Right atrium auricular region (tissue), 2 donors: Measurements from ENCODE around the gene NRP1. TPM values are rescaled to one million over a fixed set of nuclear protein-coding genes. Genes with fewer than 3 reads are reported as not detected.

Experiments
- DNase-seq: peaks from one replicate; pipeline ENCODE4 v3.0.0-alpha.2; 2019; ENCODE audit warnings: low spot score
- H3K27ac ChIP-seq, 2 donors: fragments of 200-600 bp; sonication (generic); 1 replicate in 1 of 2; 2 replicates in 1 of 2; pipeline ENCODE4 v1.5.1; 2016 to 2019
- H3K27me3 ChIP-seq, 2 donors: fragments of 200-600 bp; sonication (generic); one replicate each; pipeline versions ENCODE4 v1.5.1 to v1.6.0; 2017 to 2019
- H3K36me3 ChIP-seq: fragments of 200-600 bp; sonication (generic); one replicate; pipeline ENCODE4 v1.5.1; 2016
- H3K4me1 ChIP-seq, 2 donors: fragments of 200-600 bp; sonication (generic); one replicate each; pipeline versions ENCODE4 v1.5.1 to v1.6.0; 2017 to 2019
- H3K4me3 ChIP-seq, 2 donors: fragments of 200-600 bp; sonication (generic); 1 replicate in 1 of 2; 2 replicates in 1 of 2; pipeline ENCODE4 v1.5.1; 2017 to 2019; ENCODE audit warnings: mild to moderate bottlenecking in 1 of 2, moderate library complexity in 1 of 2
- H3K9me3 ChIP-seq, 2 donors: fragments of 200-600 bp; sonication (generic); one replicate each; pipeline ENCODE4 v1.5.1; 2019
- total RNA-seq, 2 donors: library from RNA; depleted of rRNA; stranded (reverse); fragments of >200 nt; gene quantifications; one replicate each; pipeline ENCODE4 v1.1.0, GENCODE V29; 2016
- TF ChIP-seq, protein P1 (sequence below), 2 donors: fragments of 200-600 bp; sonication (generic); IDR thresholded peaks; one replicate each; pipeline ENCODE4 v1.5.1; 2019; ENCODE audit warnings: antibody characterized with exemption in 2 of 2

NRP1 gene
- total RNA-seq, 2 donors from 2014 or later: 54.6 to 83.1 TPM

DNA sequence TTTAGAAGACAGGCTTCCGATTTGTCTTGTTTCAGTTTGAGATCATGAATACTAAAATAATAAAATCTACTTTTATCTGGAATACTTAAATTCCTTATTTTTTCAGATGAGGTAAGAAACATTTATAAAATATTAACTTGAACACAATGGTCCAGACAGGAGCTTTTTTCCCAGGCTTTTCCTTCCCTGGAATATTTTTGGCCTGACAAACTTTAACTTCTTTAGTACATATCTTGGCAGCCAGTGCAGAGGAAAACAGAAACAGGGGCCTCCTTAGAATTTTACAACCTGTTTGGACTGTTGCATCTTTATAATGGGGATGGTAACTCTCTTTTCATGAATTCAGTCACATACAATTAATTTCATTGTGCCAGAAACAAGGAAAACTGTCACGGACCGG, 41.4 kb downstream of the NRP1 start:
- H3K4me3 ChIP-seq: no peak overlapping the region
- no peaks in the 10 kb centered on the region for H3K27me3 ChIP-seq
- TF ChIP-seq, protein P1, sequence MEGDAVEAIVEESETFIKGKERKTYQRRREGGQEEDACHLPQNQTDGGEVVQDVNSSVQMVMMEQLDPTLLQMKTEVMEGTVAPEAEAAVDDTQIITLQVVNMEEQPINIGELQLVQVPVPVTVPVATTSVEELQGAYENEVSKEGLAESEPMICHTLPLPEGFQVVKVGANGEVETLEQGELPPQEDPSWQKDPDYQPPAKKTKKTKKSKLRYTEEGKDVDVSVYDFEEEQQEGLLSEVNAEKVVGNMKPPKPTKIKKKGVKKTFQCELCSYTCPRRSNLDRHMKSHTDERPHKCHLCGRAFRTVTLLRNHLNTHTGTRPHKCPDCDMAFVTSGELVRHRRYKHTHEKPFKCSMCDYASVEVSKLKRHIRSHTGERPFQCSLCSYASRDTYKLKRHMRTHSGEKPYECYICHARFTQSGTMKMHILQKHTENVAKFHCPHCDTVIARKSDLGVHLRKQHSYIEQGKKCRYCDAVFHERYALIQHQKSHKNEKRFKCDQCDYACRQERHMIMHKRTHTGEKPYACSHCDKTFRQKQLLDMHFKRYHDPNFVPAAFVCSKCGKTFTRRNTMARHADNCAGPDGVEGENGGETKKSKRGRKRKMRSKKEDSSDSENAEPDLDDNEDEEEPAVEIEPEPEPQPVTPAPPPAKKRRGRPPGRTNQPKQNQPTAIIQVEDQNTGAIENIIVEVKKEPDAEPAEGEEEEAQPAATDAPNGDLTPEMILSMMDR (IDR thresholded peaks at IDR 0.05): no peak
- H3K9me3 ChIP-seq: no peaks in the 10 kb centered on the region
- H3K4me1 ChIP-seq: peaks cover 0 to 90% of the 10 kb centered on the region in 2 donors
- peak overlapping the region in 1 of 2 donors; percentile 15 for H3K27ac ChIP-seq
- H3K36me3 ChIP-seq: peaks cover 5% of the 10 kb centered on the region
- no peak for DNase-seq

DNA sequence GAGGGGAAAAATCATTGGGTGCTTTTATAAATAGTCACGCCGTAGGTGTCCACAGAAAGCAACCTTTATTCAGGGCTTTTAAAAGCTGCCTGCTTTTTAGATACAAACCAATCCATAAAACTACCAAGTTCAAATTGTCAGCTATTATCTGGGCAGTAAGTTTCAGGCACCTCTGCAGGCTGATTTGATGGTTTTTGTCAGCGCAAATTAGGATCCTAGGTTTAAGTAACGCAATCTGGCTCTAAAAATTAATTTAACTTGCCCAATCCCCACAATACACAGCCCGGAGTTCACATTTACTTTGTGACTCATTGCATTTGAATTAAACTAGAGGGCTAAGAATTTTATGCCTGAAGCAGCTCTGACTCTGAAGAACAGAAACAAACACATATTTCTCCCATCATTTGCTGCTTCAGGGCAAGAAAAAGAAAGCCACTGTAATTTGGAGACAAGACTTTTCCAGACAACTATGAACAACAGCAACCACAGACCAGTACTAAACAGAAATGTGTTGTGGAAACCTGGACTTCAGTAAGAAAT, 43.3 kb downstream of the NRP1 start:
- TF ChIP-seq, protein P1 (IDR thresholded peaks at IDR 0.05): no peak
- peaks cover 0 to 89% of the 10 kb centered on the region in 2 donors for H3K4me1 ChIP-seq

DNA sequence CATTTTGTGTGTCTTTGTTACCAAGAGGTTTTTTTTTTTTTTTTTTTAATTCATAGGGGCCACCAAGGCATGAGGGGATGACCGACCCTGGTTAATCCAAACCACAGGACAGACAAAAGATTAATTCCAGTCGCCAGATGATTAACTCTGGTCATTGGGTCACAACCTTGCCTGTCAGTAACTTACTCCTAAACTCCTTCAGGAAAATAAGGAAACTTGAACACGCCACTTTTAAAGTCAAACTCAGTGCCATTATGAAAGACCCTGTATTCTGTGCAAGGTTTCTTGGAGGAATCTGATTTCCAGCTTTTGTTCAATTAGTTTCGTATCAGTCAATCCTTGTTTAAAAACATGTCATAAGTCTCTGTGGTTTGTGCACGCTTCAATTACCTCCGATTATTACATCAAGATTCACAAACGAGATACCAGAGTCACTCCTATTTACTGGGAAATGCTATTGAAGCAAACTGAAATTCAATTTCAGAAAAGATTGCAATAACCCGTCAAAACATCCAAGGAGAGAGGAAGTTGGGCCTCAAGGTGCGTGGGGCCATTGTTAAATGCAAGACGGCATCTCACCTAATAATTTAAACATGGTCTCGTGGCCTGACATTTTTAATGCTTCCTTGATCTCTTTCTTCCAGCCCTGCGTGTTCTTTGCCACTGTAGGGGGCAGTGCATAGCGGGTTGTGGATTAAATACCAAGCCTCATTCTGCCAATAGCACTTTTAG, 44.0 kb downstream of the NRP1 start:
- H3K4me3 ChIP-seq: no peak overlapping the region
- H3K36me3 ChIP-seq: peaks cover 5% of the 10 kb centered on the region
- H3K27ac ChIP-seq: peak overlapping the region; percentile 8 to 15
- H3K9me3 ChIP-seq: no peaks in the 10 kb centered on the region
- TF ChIP-seq, protein P1 (IDR thresholded peaks at IDR 0.05): peak in 1 of 2 donors; percentile 33
- peaks cover 0 to 89% of the 10 kb centered on the region in 2 donors for H3K4me1 ChIP-seq
- no peak for DNase-seq
- H3K27me3 ChIP-seq: no peaks in the 10 kb centered on the region

More for the DNA sequence above, 43.3 kb downstream of the NRP1 start:
- Histone ChIP-seq H3K9me3 (no peaks in the 10 kb centered on the region), H3K36me3 (peaks cover 5% of the 10 kb centered on the region), H3K27me3 (no peaks in the 10 kb centered on the region), H3K27ac (peak overlapping the region; percentile 8 to 15), H3K4me3 (no peak overlapping the region)
- DNase-seq: no peak

DNA sequence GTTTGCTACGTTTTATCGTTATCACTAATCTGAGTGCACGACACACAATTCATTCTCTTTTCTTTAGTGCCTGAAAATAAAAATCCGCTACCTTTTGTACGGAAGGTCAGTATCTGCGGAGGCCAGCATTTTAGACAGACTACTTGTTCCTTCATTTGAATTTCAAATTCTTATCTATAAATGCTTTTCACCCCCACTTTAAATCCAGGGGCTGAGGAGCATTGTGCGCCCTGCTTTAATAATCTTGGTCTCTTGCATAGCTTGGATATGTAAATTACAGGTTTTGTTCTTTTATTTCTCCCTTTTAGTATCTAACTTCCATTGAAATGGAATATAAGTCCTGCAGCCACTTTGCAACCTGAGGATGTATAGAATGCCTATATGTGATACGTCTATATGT, 44.7 kb downstream of the NRP1 start:
- H3K27me3 ChIP-seq: no peaks in the 10 kb centered on the region
- peaks cover 0 to 92% of the 10 kb centered on the region in 2 donors for H3K4me1 ChIP-seq
- H3K4me3 ChIP-seq: no peak overlapping the region
- H3K27ac ChIP-seq: no peak overlapping the region
- TF ChIP-seq, protein P1 (IDR thresholded peaks at IDR 0.05): no peak
- H3K9me3 ChIP-seq: no peaks in the 10 kb centered on the region
- peaks cover under 1% of the 10 kb centered on the region for H3K36me3 ChIP-seq
- no peak for DNase-seq

DNA sequence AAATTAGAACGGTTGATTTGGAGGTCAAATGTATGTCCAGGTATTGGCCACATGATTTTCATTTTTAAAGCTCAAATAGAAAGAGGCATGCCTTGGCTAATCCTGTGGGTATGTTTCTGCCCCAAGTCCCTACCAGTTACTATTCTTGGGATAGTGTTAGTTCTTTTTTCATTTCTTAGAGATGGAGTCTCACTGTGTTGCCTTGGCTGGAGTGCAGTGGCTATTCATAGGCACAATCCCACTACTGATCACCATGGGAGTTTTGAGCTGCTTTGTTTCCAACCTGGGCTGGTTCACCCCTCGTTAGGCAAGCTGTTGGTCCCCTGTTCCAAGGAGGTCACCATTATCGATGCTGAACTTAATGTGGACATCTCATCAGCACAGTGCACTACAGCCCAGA, 46.3 kb downstream of the NRP1 start:
- DNase-seq: no peak
- H3K4me3 ChIP-seq: no peak overlapping the region
- TF ChIP-seq, protein P1 (IDR thresholded peaks at IDR 0.05): no peak
- no peaks in the 10 kb centered on the region for H3K36me3 ChIP-seq
- peak overlapping the region; percentile 33 to 70 for H3K27ac ChIP-seq
- H3K27me3 ChIP-seq: no peaks in the 10 kb centered on the region
- no peaks in the 10 kb centered on the region for H3K9me3 ChIP-seq
- peaks cover 0 to 89% of the 10 kb centered on the region in 2 donors for H3K4me1 ChIP-seq
